Keratinocyte (primary cell): ENCODE measurements around the gene S100A9. TPM values are rescaled to one million over a fixed set of nuclear protein-coding genes. Genes with fewer than 3 reads are reported as not detected.

Experiments used
- DNase-seq: peaks from one replicate; pipeline ENCODE4 v3.0.0-alpha.2; 2011; ENCODE audit warnings: low read depth, missing footprints, low spot score
- FAIRE-seq: peaks from 2 replicates; lab custom pipeline; 2011; peaks lifted over from hg19 to GRCh38; lab: Jason Lieb, UNC
- H2AFZ ChIP-seq: 2 replicates; pipeline ENCODE4 v1.6.0; 2012; ENCODE audit warnings: low read length, control low read depth, inconsistent platforms; ENCODE audit not compliant: control insufficient read depth
- H3K27ac ChIP-seq: 2 replicates; pipeline ENCODE4 v1.5.1; 2011; ENCODE audit warnings: low read length; ENCODE audit not compliant: control insufficient read depth, insufficient read depth
- H3K27me3 ChIP-seq: 3 replicates; pipeline ENCODE4 v1.6.0; 2011; ENCODE audit warnings: low read length; ENCODE audit not compliant: control insufficient read depth, insufficient read depth; ENCODE audit errors: extremely low read depth
- H3K36me3 ChIP-seq, 2 experiments: 2 replicates in 1 of 2; 3 replicates in 1 of 2; pipeline ENCODE4 v1.5.1; 2011; ENCODE audit warnings: low read length in 2 of 2, mild to moderate bottlenecking in 1 of 2; ENCODE audit not compliant: control insufficient read depth in 2 of 2, insufficient read depth in 2 of 2; ENCODE audit errors: extremely low read depth in 1 of 2
- H3K4me1 ChIP-seq: 3 replicates; pipeline ENCODE4 v1.5.1; 2011; ENCODE audit warnings: low read length; ENCODE audit not compliant: control insufficient read depth, insufficient read depth; ENCODE audit errors: extremely low read depth
- H3K4me2 ChIP-seq: 3 replicates; pipeline ENCODE4 v1.6.0; 2011; ENCODE audit warnings: low read depth, low read length; ENCODE audit not compliant: control insufficient read depth, insufficient read depth; ENCODE audit errors: extremely low read depth
- H3K4me3 ChIP-seq, 3 experiments: fragments of 200-600 bp in 1 of 3; sonication (generic) in 1 of 3; 2 replicates in 2 of 3; 3 replicates in 1 of 3; pipeline ENCODE4 v1.5.1; 2011 to 2016; ENCODE audit warnings: low read length in 3 of 3, mild to moderate bottlenecking in 3 of 3, control low read depth in 2 of 3, inconsistent platforms in 1 of 3, low read depth in 1 of 3, mixed read lengths in 1 of 3, mixed run types in 1 of 3, moderate library complexity in 1 of 3; ENCODE audit not compliant: control insufficient read depth in 2 of 3, insufficient read depth in 2 of 3; ENCODE audit errors: extremely low read depth in 1 of 3
- H3K79me2 ChIP-seq: 2 replicates; pipeline ENCODE4 v1.6.0; 2012; ENCODE audit warnings: low read length; ENCODE audit not compliant: control insufficient read depth, insufficient read depth
- H3K9ac ChIP-seq: 3 replicates; pipeline ENCODE4 v1.6.0; 2011; ENCODE audit warnings: low read length; ENCODE audit not compliant: control insufficient read depth, insufficient read depth; ENCODE audit errors: extremely low read depth
- H3K9me1 ChIP-seq: 3 replicates; pipeline ENCODE4 v1.6.0; 2011; ENCODE audit warnings: low read length; ENCODE audit not compliant: control insufficient read depth, insufficient read depth; ENCODE audit errors: extremely low read depth
- H3K9me3 ChIP-seq: 2 replicates; pipeline ENCODE4 v1.5.1; 2012; ENCODE audit warnings: low read depth, low read length; ENCODE audit not compliant: control insufficient read depth
- H4K20me1 ChIP-seq: 3 replicates; pipeline ENCODE4 v1.6.0; 2011; ENCODE audit warnings: low read length; ENCODE audit not compliant: control insufficient read depth, insufficient read depth; ENCODE audit errors: extremely low read depth
- CTCF ChIP-seq, 3 experiments: IDR thresholded peaks in 1 of 3; conservative IDR thresholded peaks in 1 of 3; optimal IDR thresholded peaks in 1 of 3; 2 replicates in 2 of 3; 3 replicates in 1 of 3; pipeline versions ENCODE3 to v1.5.1; 2011; ENCODE audit warnings: low read length in 3 of 3, mild to moderate bottlenecking in 3 of 3, moderate library complexity in 2 of 3, control low read depth in 1 of 3, inconsistent platforms in 1 of 3; ENCODE audit not compliant: insufficient read depth in 2 of 3; ENCODE audit errors: extremely low read depth in 1 of 3
- EZH2 ChIP-seq: IDR thresholded peaks from one replicate; pipeline ENCODE4 v1.6.1; 2012; ENCODE audit warnings: inconsistent platforms, mild to moderate bottlenecking, low read length, moderate library complexity
- dilution Hi-C: fragments of 300-500 bp; cut with MboI; formaldehyde crosslinking; loops from one replicate; pipeline ENCODE4 v1.7.0; 2020; ENCODE audit warnings: low sequenced_read_pairs; ENCODE audit not compliant: extremely low pct_ligation_motif_present
- polyA plus RNA-seq, 5 experiments: library from polyadenylated mRNA; depleted of rRNA in 3 of 5; stranded (reverse) in 3 of 5; stranded (forward) in 1 of 5; unstranded in 1 of 5; fragments of >200 nt; gene quantifications; 1 replicate in 1 of 5; 2 replicates in 3 of 5; 3 replicates in 1 of 5; pipeline versions ENCODE4 v1.2.1 to v1.2.3, GENCODE V29; 2011 to 2012; ENCODE audit warnings: missing spikeins in 2 of 5, low read depth in 1 of 5, low replicate concordance in 1 of 5

The S100A9 gene
- polyA plus RNA-seq, 1 donor (not counting 4 experiments of a cell fraction or from before 2014, with no cell fraction given) = 297 TPM

- Histone ChIP-seq H3K36me3 (no peaks in the 10 kb centered on the region), H3K9me3 (no peaks in the 10 kb centered on the region), H3K79me2 (no peaks in the 10 kb centered on the region), H2AFZ (no peak overlapping the region), H3K4me3 (no peak overlapping the region), H3K27ac (no peak overlapping the region), H3K4me1 (peaks cover 21% of the 10 kb centered on the region), H3K4me2 (no peak overlapping the region), H3K9ac (no peak overlapping the region), H3K27me3 (peaks cover 3% of the 10 kb centered on the region), H3K9me1 (no peaks in the 10 kb centered on the region), H4K20me1 (no peaks in the 10 kb centered on the region)
- TF ChIP-seq EZH2 (no peak), CTCF (optimal IDR thresholded peaks at IDR 0.05 in 1 of 3, IDR thresholded peaks at IDR 0.05 in 1 of 3, conservative IDR thresholded peaks at IDR 0.05 in 1 of 3; ENCODE audit: extremely low read depth in 1 of 3, insufficient read depth in 2 of 3, low read length in 3 of 3) (no peak)
- FAIRE-seq (no peak), DNase-seq (no peak)
- dilution Hi-C loops = no loop called here
Measured at GRCh38 chr1:153347856-153348255, 9.8 kb upstream of the S100A9 start.

DNA sequence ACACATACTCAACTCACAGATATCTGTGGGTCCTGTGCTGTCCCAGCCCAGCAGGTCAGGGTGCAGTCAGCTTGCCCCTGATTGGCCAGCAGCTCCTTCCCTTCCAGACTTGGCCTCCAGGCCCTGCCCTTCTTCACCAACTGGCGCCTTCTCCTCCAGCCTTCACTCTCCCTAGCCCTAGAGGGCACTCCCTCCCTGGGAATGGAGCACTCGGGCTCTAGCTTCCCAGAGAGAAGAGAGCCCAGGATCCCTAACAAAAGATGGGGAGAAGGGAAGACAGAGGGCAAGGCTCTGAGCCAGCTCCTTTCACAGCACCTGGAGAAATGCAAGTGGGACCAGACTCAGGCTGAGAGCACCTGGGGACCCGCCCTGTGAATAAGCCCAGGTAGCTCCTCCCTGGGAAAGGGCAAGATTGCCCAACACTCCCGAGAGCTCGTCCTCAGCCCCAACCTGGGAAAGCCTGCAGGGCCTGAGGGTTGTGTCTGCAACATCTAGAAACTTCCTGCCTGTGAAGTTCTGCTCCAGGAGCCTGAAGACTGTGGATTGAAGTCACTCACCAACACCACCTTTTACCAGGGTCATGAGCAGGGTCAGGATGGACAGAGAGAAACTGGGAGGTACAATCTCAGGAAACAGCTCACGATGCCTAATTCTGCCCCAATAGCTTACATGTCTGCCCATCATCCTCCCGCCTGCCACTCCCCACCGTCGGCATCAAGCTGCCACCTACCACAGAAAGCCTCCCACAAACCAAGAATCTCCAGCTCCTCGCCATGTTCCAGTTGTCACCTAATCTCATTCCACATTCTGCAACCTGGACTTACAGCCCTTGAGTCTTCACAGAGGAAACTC lies 8.9 kb upstream of the S100A9 start, which contains the start of gene PGLYRP4:
Gene PGLYRP4, minus strand, starts transcription at position 331 of the 852 bp plus-strand sequence. CDS start 909 bp downstream, outside the sequence.
- H3K36me3 ChIP-seq = no peaks in the 10 kb centered on the region
- H3K9ac ChIP-seq = no peak within 1 kb of the TSS
- peaks cover 3% of the 10 kb centered on the region for H3K27me3 ChIP-seq
- DNase-seq (no peak), FAIRE-seq (peak; percentile 61)
- H3K4me2 ChIP-seq = peak within 1 kb of the TSS; percentile 6
- TF ChIP-seq CTCF (optimal IDR thresholded peaks at IDR 0.05 in 1 of 3, IDR thresholded peaks at IDR 0.05 in 1 of 3, conservative IDR thresholded peaks at IDR 0.05 in 1 of 3; ENCODE audit: extremely low read depth in 1 of 3, insufficient read depth in 2 of 3, low read length in 3 of 3) (peak in 1 of 3 experiments; percentile 6), EZH2 (no peak)
- no peak within 1 kb of the TSS for H3K27ac ChIP-seq
- peaks cover 12% of the 10 kb centered on the region for H3K4me1 ChIP-seq
- no peaks in the 10 kb centered on the region for H3K79me2 ChIP-seq
- dilution Hi-C loops = no loop called here
- no peaks in the 10 kb centered on the region for H4K20me1 ChIP-seq
- H2AFZ ChIP-seq = peak within 1 kb of the TSS; percentile 53
- no peaks in the 10 kb centered on the region for H3K9me1 ChIP-seq
- H3K9me3 ChIP-seq = no peaks in the 10 kb centered on the region
- H3K4me3 ChIP-seq = no peak within 1 kb of the TSS
